SK-N-SH treated with all-trans-retinoic acid at 6 μM for 48 hours (cell line): ENCODE data around the gene CAMKMT.

Experiments used
- ATAC-seq: fragments of 200-7000 bp; cut with Tn5 transposase; 3 replicates; pipeline ENCODE4 v1.9.1; 2020; ENCODE audit warnings: mild to moderate bottlenecking, moderate library complexity
- ARNTL ChIP-seq: fragments of 450-650 bp; formaldehyde crosslinking; IDR thresholded peaks from 2 replicates; pipeline ENCODE4 v1.5.0; 2020; ENCODE audit warnings: low read depth, mild to moderate bottlenecking, moderate library complexity, borderline replicate concordance
- BACH2 ChIP-seq: fragments of 250-450 bp; sonication (Bioruptor Pico); IDR thresholded peaks from 2 replicates; pipeline ENCODE4 v1.9.0; 2021; ENCODE audit warnings: mild to moderate bottlenecking, borderline replicate concordance
- CSDC2 ChIP-seq: fragments of 250-450 bp; sonication (Bioruptor Pico); IDR thresholded peaks from 2 replicates; pipeline ENCODE4 v1.5.0; 2020; ENCODE audit warnings: mild to moderate bottlenecking, moderate library complexity
- ESRRG ChIP-seq: fragments of 250-450 bp; sonication (Bioruptor Pico); IDR thresholded peaks from 2 replicates; pipeline ENCODE4 v1.6.1; 2021; ENCODE audit warnings: mild to moderate bottlenecking
- GLIS3 ChIP-seq: fragments of 250-450 bp; sonication (Bioruptor Pico); IDR thresholded peaks from 2 replicates; pipeline ENCODE4 v1.5.0; 2020; ENCODE audit warnings: mild to moderate bottlenecking, moderate library complexity
- ISL1 ChIP-seq: fragments of 250-450 bp; sonication (Bioruptor Pico); IDR thresholded peaks from 2 replicates; pipeline ENCODE4 v2.1.2; 2022; ENCODE audit warnings: mild to moderate bottlenecking, moderate library complexity
- OSR1 ChIP-seq: fragments of 250-450 bp; sonication (Bioruptor Pico); IDR thresholded peaks from 2 replicates; pipeline ENCODE4 v1.8.0; 2022; ENCODE audit warnings: moderate library complexity, mild to moderate bottlenecking, inconsistent platforms
- PPARA ChIP-seq: fragments of 250-450 bp; sonication (Bioruptor Pico); IDR thresholded peaks from 2 replicates; pipeline ENCODE4 v1.5.0; 2020; ENCODE audit warnings: mild to moderate bottlenecking, borderline replicate concordance
- RARB ChIP-seq: fragments of 250-450 bp; sonication (Bioruptor Pico); IDR thresholded peaks from 2 replicates; pipeline ENCODE4 v1.8.0; 2021; ENCODE audit warnings: mild to moderate bottlenecking, moderate library complexity
- SNAI2 ChIP-seq: fragments of 250-450 bp; sonication (Bioruptor Pico); IDR thresholded peaks from 2 replicates; pipeline ENCODE4 v1.5.0; 2020; ENCODE audit warnings: mild to moderate bottlenecking, moderate library complexity
- TCF4 ChIP-seq: fragments of 250-450 bp; sonication (Bioruptor Pico); IDR thresholded peaks from 2 replicates; pipeline ENCODE4 v1.8.0; 2021; ENCODE audit warnings: mild to moderate bottlenecking, moderate library complexity, borderline replicate concordance
- TOX ChIP-seq: fragments of 250-450 bp; sonication (Bioruptor Pico); IDR thresholded peaks from 2 replicates; pipeline ENCODE4 v1.8.0; 2021; ENCODE audit warnings: mild to moderate bottlenecking, moderate library complexity, borderline replicate concordance
- ZC3H10 ChIP-seq: fragments of 250-450 bp; sonication (Bioruptor Pico); IDR thresholded peaks from 2 replicates; pipeline ENCODE4 v1.5.1; 2021; ENCODE audit warnings: mild to moderate bottlenecking, moderate library complexity
- ZNF565 ChIP-seq: fragments of 450-650 bp; formaldehyde crosslinking; conservative IDR thresholded peaks from 2 replicates; pipeline ENCODE4 v1.5.0; 2020; ENCODE audit warnings: low read depth, mild to moderate bottlenecking, moderate library complexity
- ZNF70 ChIP-seq: fragments of 450-650 bp; formaldehyde crosslinking; IDR thresholded peaks from 2 replicates; pipeline ENCODE4 v1.5.0; 2020; ENCODE audit warnings: mild to moderate bottlenecking, moderate library complexity
- ZNF8 ChIP-seq: fragments of 450-650 bp; formaldehyde crosslinking; IDR thresholded peaks from 2 replicates; pipeline ENCODE4 v1.5.0; 2020; ENCODE audit warnings: mild to moderate bottlenecking, moderate library complexity
- TF ChIP-seq, protein P1 (sequence below): fragments of 250-450 bp; sonication (Bioruptor Pico); IDR thresholded peaks from 2 replicates; pipeline ENCODE4 v1.5.1; 2020; ENCODE audit warnings: low read depth, mild to moderate bottlenecking, moderate library complexity
- TF ChIP-seq, protein P2 (sequence below): fragments of 250-450 bp; sonication (Bioruptor Pico); IDR thresholded peaks from 2 replicates; pipeline ENCODE4 v1.8.0; 2020; ENCODE audit warnings: mild to moderate bottlenecking, moderate library complexity, borderline replicate concordance
- TF ChIP-seq, protein P3 (sequence below): fragments of 250-450 bp; sonication (Bioruptor Pico); IDR thresholded peaks from 2 replicates; pipeline ENCODE4 v1.8.0; 2021; ENCODE audit warnings: low read depth, mild to moderate bottlenecking, moderate library complexity, borderline replicate concordance
- TF ChIP-seq, protein P4 (sequence below): fragments of 250-450 bp; sonication (Bioruptor Pico); IDR thresholded peaks from 2 replicates; pipeline ENCODE4 v1.5.1; 2021; ENCODE audit warnings: mild to moderate bottlenecking, moderate library complexity

Gene CAMKMT

DNA sequence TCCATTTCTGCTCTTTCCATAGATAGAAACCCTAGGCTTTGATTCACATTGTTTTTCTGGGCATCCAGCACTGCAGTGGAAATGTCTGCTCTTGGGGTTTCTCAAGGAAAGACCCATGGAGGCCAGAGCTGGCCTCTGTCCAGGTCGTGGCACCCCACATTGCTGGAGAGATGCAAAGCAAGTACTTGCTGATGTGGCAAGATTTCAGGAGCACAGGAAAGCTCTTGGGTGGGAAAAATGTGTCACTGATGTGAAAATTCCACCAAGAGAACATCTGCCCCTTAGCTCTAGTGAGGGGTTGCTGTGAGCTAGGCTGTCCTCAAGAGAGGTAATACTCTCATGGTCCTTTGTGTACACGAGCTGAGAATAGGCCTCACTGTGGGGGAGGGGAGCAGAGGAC, 423.7 kb downstream of the CAMKMT start:
- no peak for ATAC-seq
- TF ChIP-seq OSR1 (CRISPR knock-in tag) (no peak), ARNTL (CRISPR knock-in tag) (no peak), GLIS3 (CRISPR knock-in tag) (no peak), BACH2 (CRISPR knock-in tag) (no peak), TCF4 (CRISPR knock-in tag) (no peak), PPARA (CRISPR knock-in tag) (no peak)
- TF ChIP-seq, protein P1, sequence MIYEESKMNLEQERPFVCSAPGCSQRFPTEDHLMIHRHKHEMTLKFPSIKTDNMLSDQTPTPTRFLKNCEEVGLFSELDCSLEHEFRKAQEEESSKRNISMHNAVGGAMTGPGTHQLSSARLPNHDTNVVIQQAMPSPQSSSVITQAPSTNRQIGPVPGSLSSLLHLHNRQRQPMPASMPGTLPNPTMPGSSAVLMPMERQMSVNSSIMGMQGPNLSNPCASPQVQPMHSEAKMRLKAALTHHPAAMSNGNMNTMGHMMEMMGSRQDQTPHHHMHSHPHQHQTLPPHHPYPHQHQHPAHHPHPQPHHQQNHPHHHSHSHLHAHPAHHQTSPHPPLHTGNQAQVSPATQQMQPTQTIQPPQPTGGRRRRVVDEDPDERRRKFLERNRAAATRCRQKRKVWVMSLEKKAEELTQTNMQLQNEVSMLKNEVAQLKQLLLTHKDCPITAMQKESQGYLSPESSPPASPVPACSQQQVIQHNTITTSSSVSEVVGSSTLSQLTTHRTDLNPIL: no peak
- TF ChIP-seq, protein P2, sequence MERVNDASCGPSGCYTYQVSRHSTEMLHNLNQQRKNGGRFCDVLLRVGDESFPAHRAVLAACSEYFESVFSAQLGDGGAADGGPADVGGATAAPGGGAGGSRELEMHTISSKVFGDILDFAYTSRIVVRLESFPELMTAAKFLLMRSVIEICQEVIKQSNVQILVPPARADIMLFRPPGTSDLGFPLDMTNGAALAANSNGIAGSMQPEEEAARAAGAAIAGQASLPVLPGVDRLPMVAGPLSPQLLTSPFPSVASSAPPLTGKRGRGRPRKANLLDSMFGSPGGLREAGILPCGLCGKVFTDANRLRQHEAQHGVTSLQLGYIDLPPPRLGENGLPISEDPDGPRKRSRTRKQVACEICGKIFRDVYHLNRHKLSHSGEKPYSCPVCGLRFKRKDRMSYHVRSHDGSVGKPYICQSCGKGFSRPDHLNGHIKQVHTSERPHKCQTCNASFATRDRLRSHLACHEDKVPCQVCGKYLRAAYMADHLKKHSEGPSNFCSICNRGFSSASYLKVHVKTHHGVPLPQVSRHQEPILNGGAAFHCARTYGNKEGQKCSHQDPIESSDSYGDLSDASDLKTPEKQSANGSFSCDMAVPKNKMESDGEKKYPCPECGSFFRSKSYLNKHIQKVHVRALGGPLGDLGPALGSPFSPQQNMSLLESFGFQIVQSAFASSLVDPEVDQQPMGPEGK: no peak

DNA sequence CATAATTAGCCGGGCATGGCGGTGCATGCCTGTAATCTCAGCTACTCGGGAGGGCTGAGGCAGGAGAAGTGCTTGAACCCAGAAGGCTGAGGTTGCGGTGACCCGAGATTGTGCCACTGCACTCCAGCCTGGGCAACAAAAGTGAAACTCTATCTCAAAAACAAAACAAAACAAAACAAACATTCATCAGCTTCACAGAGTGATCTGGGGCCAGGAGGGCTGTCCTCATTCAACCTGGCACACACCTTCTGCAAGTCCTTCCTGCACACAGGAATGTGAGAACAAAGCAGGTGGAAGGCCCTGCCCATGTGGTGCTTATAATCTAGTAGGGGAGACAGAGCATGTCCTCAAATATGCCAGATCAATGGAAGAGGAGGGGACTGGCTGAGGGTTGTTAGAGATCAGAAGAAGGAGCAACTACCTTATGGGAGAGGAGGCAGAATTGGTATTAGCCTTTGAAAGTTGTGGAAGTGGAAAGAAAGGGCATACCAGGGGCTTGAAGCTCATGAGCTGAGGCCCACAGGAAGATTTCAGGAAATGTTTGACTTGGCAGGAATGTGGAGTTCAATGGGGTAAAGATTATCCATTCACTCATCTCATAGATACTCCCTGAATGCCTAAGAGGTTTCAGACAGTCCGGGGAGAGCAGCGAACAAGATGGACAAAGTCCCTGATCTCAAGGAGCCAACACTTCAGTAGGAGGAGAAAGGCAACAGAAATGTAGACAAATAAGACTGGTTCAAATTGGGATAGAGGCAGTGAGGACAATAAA, 424.5 kb downstream of the CAMKMT start:
- no peak for ATAC-seq
- TF ChIP-seq OSR1 (CRISPR knock-in tag) (no peak), ZNF8 (no peak), ESRRG (CRISPR knock-in tag) (no peak), RARB (CRISPR knock-in tag) (no peak), ZNF70 (no peak), SNAI2 (CRISPR knock-in tag) (no peak), GLIS3 (CRISPR knock-in tag) (no peak), ISL1 (CRISPR knock-in tag) (no peak), ARNTL (CRISPR knock-in tag) (no peak)
- TF ChIP-seq, protein P3, sequence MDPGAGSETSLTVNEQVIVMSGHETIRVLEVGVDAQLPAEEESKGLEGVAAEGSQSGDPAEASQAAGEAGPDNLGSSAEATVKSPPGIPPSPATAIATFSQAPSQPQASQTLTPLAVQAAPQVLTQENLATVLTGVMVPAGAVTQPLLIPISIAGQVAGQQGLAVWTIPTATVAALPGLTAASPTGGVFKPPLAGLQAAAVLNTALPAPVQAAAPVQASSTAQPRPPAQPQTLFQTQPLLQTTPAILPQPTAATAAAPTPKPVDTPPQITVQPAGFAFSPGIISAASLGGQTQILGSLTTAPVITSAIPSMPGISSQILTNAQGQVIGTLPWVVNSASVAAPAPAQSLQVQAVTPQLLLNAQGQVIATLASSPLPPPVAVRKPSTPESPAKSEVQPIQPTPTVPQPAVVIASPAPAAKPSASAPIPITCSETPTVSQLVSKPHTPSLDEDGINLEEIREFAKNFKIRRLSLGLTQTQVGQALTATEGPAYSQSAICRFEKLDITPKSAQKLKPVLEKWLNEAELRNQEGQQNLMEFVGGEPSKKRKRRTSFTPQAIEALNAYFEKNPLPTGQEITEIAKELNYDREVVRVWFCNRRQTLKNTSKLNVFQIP: no peak
- TF ChIP-seq, protein P4, sequence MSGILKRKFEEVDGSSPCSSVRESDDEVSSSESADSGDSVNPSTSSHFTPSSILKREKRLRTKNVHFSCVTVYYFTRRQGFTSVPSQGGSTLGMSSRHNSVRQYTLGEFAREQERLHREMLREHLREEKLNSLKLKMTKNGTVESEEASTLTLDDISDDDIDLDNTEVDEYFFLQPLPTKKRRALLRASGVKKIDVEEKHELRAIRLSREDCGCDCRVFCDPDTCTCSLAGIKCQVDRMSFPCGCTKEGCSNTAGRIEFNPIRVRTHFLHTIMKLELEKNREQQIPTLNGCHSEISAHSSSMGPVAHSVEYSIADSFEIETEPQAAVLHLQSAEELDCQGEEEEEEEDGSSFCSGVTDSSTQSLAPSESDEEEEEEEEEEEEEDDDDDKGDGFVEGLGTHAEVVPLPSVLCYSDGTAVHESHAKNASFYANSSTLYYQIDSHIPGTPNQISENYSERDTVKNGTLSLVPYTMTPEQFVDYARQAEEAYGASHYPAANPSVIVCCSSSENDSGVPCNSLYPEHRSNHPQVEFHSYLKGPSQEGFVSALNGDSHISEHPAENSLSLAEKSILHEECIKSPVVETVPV (CRISPR knock-in tag): no peak

DNA sequence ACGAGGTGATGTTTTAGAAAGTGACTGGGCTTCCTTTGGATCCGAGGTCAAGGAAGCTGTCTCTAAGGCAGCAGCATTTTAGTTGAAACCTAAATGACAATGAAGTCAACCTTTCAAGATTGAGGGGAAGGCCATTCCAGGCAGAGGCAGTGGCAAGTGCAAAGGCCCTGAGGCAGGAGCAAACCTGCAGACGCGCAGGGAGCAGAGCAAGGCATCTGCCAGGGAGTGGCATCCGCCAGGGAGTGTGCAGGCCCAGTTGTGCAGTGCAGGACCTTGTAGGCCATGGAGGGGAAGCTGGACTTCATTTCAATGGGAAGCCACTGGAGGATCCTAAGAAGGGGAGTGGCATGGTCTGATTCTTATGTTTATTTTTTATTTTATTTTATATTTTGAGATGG, 425.1 kb downstream of the CAMKMT start:
- TF ChIP-seq BACH2 (CRISPR knock-in tag) (no peak), CSDC2 (CRISPR knock-in tag) (no peak), TCF4 (CRISPR knock-in tag) (no peak), TOX (CRISPR knock-in tag) (no peak), OSR1 (CRISPR knock-in tag) (no peak)
- no peak for ATAC-seq

DNA sequence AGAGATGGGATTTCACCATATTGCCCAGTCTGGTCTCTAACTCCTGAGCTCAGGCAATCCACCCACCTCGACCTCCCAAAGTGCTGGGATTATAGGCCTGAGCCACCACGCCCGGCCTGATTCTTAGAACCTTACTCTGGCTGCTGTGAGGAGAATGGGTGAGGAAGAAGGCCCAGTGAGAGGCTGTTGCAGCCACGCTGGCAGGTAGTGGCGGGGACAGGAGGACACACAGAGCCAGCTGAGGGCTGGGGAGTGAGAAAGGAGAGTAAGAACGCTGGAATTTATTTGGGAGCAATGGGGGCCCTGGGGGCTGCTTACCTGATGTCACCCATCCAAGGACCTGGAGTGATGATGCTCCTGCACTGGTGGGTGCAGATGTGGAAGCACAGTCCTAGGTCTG, 425.9 kb downstream of the CAMKMT start:
- ATAC-seq: no peak
- TF ChIP-seq, protein P4 (CRISPR knock-in tag): no peak
- TF ChIP-seq SNAI2 (CRISPR knock-in tag) (no peak), ZNF565 (CRISPR knock-in tag) (no peak), ISL1 (CRISPR knock-in tag) (no peak), TCF4 (CRISPR knock-in tag) (no peak), ZC3H10 (CRISPR knock-in tag) (no peak), RARB (CRISPR knock-in tag) (no peak), ZNF70 (no peak), BACH2 (CRISPR knock-in tag) (no peak), ZNF8 (no peak), OSR1 (CRISPR knock-in tag) (no peak), ARNTL (CRISPR knock-in tag) (no peak), GLIS3 (CRISPR knock-in tag) (no peak)
- TF ChIP-seq, protein P2: no peak
- TF ChIP-seq, protein P1: no peak
- TF ChIP-seq, protein P3: no peak
